Kidney (tissue), 14 donors: ENCODE data around the gene SPO11. TPM values are rescaled to one million over a fixed set of nuclear protein-coding genes. Genes with fewer than 3 reads are reported as not detected.
A peak's percentile ranks its signal among the peaks of the same experiment; 100 is the strongest.

Experiments
- DNase-seq, 5 donors: peaks; one replicate each; pipeline ENCODE4 v3.0.0-alpha.2; 2013 to 2020
- FAIRE-seq: peaks from 2 replicates; lab custom pipeline; 2012; peaks lifted over from hg19 to GRCh38; lab: Jason Lieb, UNC
- H3K27ac ChIP-seq, 2 donors: one replicate each; pipeline ENCODE4 v1.7.0; 2013; ENCODE audit warnings: low read depth in 2 of 2, low read length in 2 of 2, inconsistent platforms in 1 of 2
- H3K27me3 ChIP-seq: one replicate; pipeline ENCODE4 v1.7.1; 2013; ENCODE audit warnings: low read length, inconsistent platforms; ENCODE audit not compliant: control insufficient read depth, insufficient read depth
- H3K36me3 ChIP-seq, 3 donors: one replicate each; pipeline versions ENCODE4 v1.7.0 to v1.7.1; 2013; ENCODE audit warnings: low read length in 3 of 3, control low read depth in 1 of 3, inconsistent platforms in 1 of 3; ENCODE audit not compliant: insufficient read depth in 3 of 3, control insufficient read depth in 2 of 3
- H3K4me1 ChIP-seq, 3 donors: one replicate each; pipeline versions ENCODE4 v1.7.0 to v1.7.1; 2013; ENCODE audit warnings: low read length in 3 of 3, inconsistent platforms in 1 of 3, low read depth in 1 of 3; ENCODE audit not compliant: control insufficient read depth in 2 of 3, insufficient read depth in 2 of 3
- H3K4me3 ChIP-seq, 3 donors: one replicate each; pipeline versions ENCODE4 v1.7.0 to v1.8.1; 2013; ENCODE audit warnings: low read length in 3 of 3, control low read depth in 1 of 3, inconsistent platforms in 1 of 3
- H3K9ac ChIP-seq, 3 donors: one replicate each; pipeline versions ENCODE4 v1.7.0 to v1.7.1; 2013; ENCODE audit warnings: low read length in 3 of 3, control low read depth in 1 of 3, inconsistent platforms in 1 of 3
- H3K9me3 ChIP-seq, 3 donors: one replicate each; pipeline versions ENCODE4 v1.7.0 to v1.7.1; 2013; ENCODE audit warnings: low read length in 3 of 3, control low read depth in 1 of 3, inconsistent platforms in 1 of 3; ENCODE audit not compliant: control insufficient read depth in 2 of 3, insufficient read depth in 1 of 3
- CTCF ChIP-seq: IDR thresholded peaks from 3 replicates; pipeline ENCODE4 v1.5.1; 2012; ENCODE audit warnings: mild to moderate bottlenecking, moderate library complexity, borderline replicate concordance; ENCODE audit not compliant: insufficient read depth; ENCODE audit errors: extremely low read depth
- intact Hi-C: fragments of 100-400 bp; cut with DNase I; formaldehyde crosslinking; loops from one replicate; pipeline ENCODE4 v1.11.1; 2022
- polyA plus RNA-seq: library from polyadenylated mRNA; stranded (reverse); fragments of 350-450 nt; fragmentation: Illumina TruSeq; extraction: RNeasy Lipid Tissue Mini Kit (QIAGEN cat#74804); gene quantifications from one replicate; pipeline ENCODE4 v1.2.3, GENCODE V29; 2014; ENCODE audit warnings: low read depth, low replicate concordance; ENCODE audit not compliant: insufficient read depth
- total RNA-seq: library from RNA; stranded (reverse); fragmentation: NEBNext Ultra II Directional; extraction: Animal tissue kit (Norgen Biotek cat#: 25700); gene quantifications from one replicate; pipeline ENCODE4 v1.2.1, GENCODE V29; 2021
- donor health status: control.
- donor health status: control.
- donor health status: control.
- donor health status: control.
- donor health status: control.
- donor health status: DM: yes; HTN: yes; CAD: no.
- donor health status: Normal renal cell carcinoma (clear cell type).

Gene SPO11
- total and polyA plus RNA-seq, 2 donors from 2014 or later, result not detected

DNA sequence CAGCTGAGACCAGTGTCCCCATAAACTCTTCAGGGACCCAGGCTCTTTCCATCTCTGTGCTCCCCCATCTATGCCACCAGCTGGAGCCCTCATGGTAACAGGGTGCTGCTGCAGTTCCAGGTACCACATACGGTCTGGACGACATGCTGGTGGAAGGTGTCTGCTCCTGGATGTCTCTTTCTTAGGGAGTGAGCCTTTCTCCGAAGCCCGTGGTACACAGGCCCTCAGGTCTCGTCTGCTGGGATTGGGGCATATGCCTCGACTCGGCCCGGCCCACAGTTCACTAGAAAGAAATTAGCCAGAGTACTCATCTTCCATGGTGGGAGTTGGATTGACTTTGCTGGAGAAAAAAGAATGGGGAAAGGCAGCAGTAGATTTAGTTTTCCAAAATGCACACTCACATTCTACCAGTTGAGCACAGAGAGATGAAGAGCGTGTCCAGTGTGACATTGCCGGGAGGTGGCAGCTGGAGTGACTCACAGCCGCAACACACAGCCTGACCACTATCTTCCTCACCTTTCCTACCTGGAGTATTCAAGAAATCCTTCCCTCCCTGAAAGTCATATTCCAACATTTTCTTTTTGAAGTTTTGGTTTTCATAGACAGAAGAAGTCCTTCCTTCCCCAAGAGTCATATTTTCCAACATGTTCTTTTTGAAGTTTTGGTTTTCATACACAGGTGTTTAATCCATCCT lies 18.6 kb upstream of the SPO11 start:
- no peak for TF ChIP-seq CTCF

DNA sequence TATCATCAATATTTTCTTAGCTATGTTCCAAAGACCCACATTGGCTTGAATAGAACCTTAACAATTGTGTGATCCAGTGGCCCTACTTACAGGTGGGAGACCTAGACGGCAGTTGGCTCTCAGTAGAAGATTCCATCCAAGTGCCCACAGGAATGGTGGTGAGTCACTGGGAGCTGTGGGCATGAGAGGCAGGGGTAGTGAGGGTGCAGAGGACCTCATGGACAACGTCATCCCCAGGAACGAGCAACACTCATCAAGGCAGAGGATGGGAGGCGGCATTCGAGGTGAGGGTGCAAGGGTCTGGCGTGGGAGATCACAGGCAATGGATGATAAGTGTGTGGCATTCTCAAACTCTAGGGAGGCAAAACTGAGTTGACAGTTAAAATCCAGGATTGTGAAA lies 17.5 kb upstream of the SPO11 start:
- H3K4me3 ChIP-seq, result no peak overlapping the region
- H3K27me3 ChIP-seq, result no peaks in the 10 kb centered on the region
- H3K9ac ChIP-seq, result no peak overlapping the region
- intact Hi-C loops, result no loop called here
- H3K4me1 ChIP-seq, result no peaks in the 10 kb centered on the region
- no peak overlapping the region for H3K27ac ChIP-seq
- DNase-seq (peak in 1 of 5 donors; percentile 15), FAIRE-seq (no peak)
- no peak for TF ChIP-seq CTCF
- H3K9me3 ChIP-seq, result no peaks in the 10 kb centered on the region
- no peaks in the 10 kb centered on the region for H3K36me3 ChIP-seq

More for the DNA sequence above, 18.6 kb upstream of the SPO11 start:
- Histone ChIP-seq H3K36me3 (no peaks in the 10 kb centered on the region), H3K27ac (no peak overlapping the region), H3K4me3 (no peak overlapping the region), H3K4me1 (no peaks in the 10 kb centered on the region), H3K9me3 (no peaks in the 10 kb centered on the region), H3K9ac (no peak overlapping the region), H3K27me3 (no peaks in the 10 kb centered on the region)
- intact Hi-C loops, result no loop called here
- DNase-seq (peak in 1 of 5 donors; percentile 15), FAIRE-seq (no peak)

- Histone ChIP-seq H3K36me3 (no peaks in the 10 kb centered on the region), H3K4me3 (no peak overlapping the region), H3K27me3 (no peaks in the 10 kb centered on the region), H3K4me1 (no peaks in the 10 kb centered on the region), H3K27ac (no peak overlapping the region), H3K9ac (no peak overlapping the region), H3K9me3 (no peaks in the 10 kb centered on the region)
- DNase-seq (no peak), FAIRE-seq (no peak)
- no peak for TF ChIP-seq CTCF
- intact Hi-C loops, result no loop called here
Observed at GRCh38 chr20:57313230-57313629, 16.4 kb upstream of the SPO11 start.
